ENCODE measurements around the gene SIX3.

SIX3 gene

GRCh38 chr2:44933434-44933951, 8.0 kb upstream of the SIX3 start:
- no peak for DNase-seq (ENCODE audit: low spot score)
- H3K27ac ChIP-seq = no peak overlapping the region
- POLR2A ChIA-PET (ENCODE audit: low non-redundant PET) = no interaction called here
- CTCF ChIA-PET = interaction anchor here (0.6 kb wide), 1 partner anchor 115 kb away, joined by 3 read pairs; no protein-coding TSS in a partner anchor
- no peak for TF ChIP-seq CTCF (conservative IDR thresholded peaks at IDR 0.05; ENCODE audit: low read depth)

- no peak for DNase-seq (ENCODE audit: low spot score)
- ChIA-PET POLR2A (ENCODE audit: low non-redundant PET) (no interaction called here), CTCF (interaction anchor here (0.7 to 1.2 kb wide), 2 partner anchors 21 to 692 kb away, joined by 3 to 4 read pairs; no protein-coding TSS in a partner anchor)
- no peak overlapping the region for H3K27ac ChIP-seq
- TF ChIP-seq CTCF (conservative IDR thresholded peaks at IDR 0.05; ENCODE audit: low read depth) = no peak
Observed at GRCh38 chr2:44934038-44934982, 7.2 kb upstream of the SIX3 start.

GRCh38 chr2:44934983-44935728, 6.3 kb upstream of the SIX3 start:
- CTCF ChIA-PET = interaction anchor here (0.7 to 1.2 kb wide), 2 partner anchors 20 to 693 kb away, joined by 3 to 4 read pairs; no protein-coding TSS in a partner anchor
- POLR2A ChIA-PET (ENCODE audit: low non-redundant PET) = no interaction called here
- DNase-seq (ENCODE audit: low spot score) = no peak
- TF ChIP-seq CTCF (conservative IDR thresholded peaks at IDR 0.05; ENCODE audit: low read depth) = no peak
- no peak overlapping the region for H3K27ac ChIP-seq

- TF ChIP-seq CTCF (conservative IDR thresholded peaks at IDR 0.05; ENCODE audit: low read depth) = no peak
- POLR2A ChIA-PET (ENCODE audit: low non-redundant PET) = no interaction called here
- DNase-seq (ENCODE audit: low spot score) = no peak
- H3K27ac ChIP-seq = no peak overlapping the region
- CTCF ChIA-PET = no interaction called here
Observed at GRCh38 chr2:44935729-44936098, 5.8 kb upstream of the SIX3 start.

- CTCF ChIA-PET = interaction anchor here (0.7 kb wide), 1 partner anchor 1953 kb away, joined by 3 read pairs; no protein-coding TSS in a partner anchor
- TF ChIP-seq CTCF (conservative IDR thresholded peaks at IDR 0.05; ENCODE audit: low read depth) = no peak
- POLR2A ChIA-PET (ENCODE audit: low non-redundant PET) = no interaction called here
- DNase-seq (ENCODE audit: low spot score) = no peak
- no peak overlapping the region for H3K27ac ChIP-seq
Observed at GRCh38 chr2:44936275-44936674, 5.2 kb upstream of the SIX3 start.

Data from RWPE1 (cell line).